B cell (primary cell): ENCODE measurements around the gene ASPA. TPM values are rescaled to one million over a fixed set of nuclear protein-coding genes. Genes with fewer than 3 reads are reported as not detected.

Experiments
- ATAC-seq: fragments of 200-7000 bp; cut with Tn5 transposase; one replicate; pipeline ENCODE4 v1.10.0; 2021; ENCODE audit warnings: low read depth, mild to moderate bottlenecking, moderate number of reproducible peaks, moderate library complexity
- CTCF ChIA-PET: fragments of 350-600 bp; sonication (Branson Sonifier 250); formaldehyde crosslinking; loops from one replicate; lab custom pipeline; 2021; ENCODE audit warnings: antibody characterized with exemption, inconsistent platforms; lab: Charles Lee
- POLR2A ChIA-PET: fragments of 350-600 bp; sonication (Branson Sonifier 250); formaldehyde crosslinking; loops from one replicate; lab custom pipeline; 2021; ENCODE audit warnings: antibody characterized with exemption; lab: Charles Lee
- DNase-seq: peaks from one replicate; pipeline ENCODE4 v3.0.0; 2013
- H2AFZ ChIP-seq: 2 replicates; pipeline ENCODE4 v1.6.1; 2012; ENCODE audit warnings: mild to moderate bottlenecking, low read depth, low read length; ENCODE audit not compliant: insufficient read depth, poor library complexity, severe bottlenecking
- H3K27ac ChIP-seq, 2 donors: 1 replicate in 1 of 2; 2 replicates in 1 of 2; pipeline ENCODE4 v1.5.1; 2012 to 2013; ENCODE audit warnings: low read length in 2 of 2, mild to moderate bottlenecking in 2 of 2, moderate library complexity in 1 of 2
- H3K27me3 ChIP-seq, 4 experiments: fragments of 200-600 bp in 1 of 4; sonication (generic) in 1 of 4; replicated peaks in 1 of 4; 1 replicate in 2 of 4; 2 replicates in 2 of 4; pipeline versions ENCODE4 v1.6.1 to v1.7.0; 2013 to 2016; ENCODE audit warnings: low read length in 3 of 4, mild to moderate bottlenecking in 2 of 4, mixed read lengths in 1 of 4, moderate library complexity in 1 of 4; ENCODE audit not compliant: insufficient read depth in 4 of 4, control insufficient read depth in 3 of 4; ENCODE audit errors: control extremely low read depth in 1 of 4
- H3K36me3 ChIP-seq, 2 experiments: replicated peaks in 1 of 2; 1 replicate in 1 of 2; 2 replicates in 1 of 2; pipeline versions ENCODE4 v1.6.1 to v1.7.1; 2013; ENCODE audit warnings: low read length in 1 of 2; ENCODE audit not compliant: insufficient read depth in 2 of 2, control insufficient read depth in 1 of 2; ENCODE audit errors: control extremely low read depth in 1 of 2, extremely low read depth in 1 of 2
- H3K4me1 ChIP-seq, 2 donors: fragments of 200-600 bp in 1 of 2; sonication (generic) in 1 of 2; 1 replicate in 1 of 2; 2 replicates in 1 of 2; pipeline versions ENCODE4 v1.5.1 to v1.6.1; 2013 to 2017; ENCODE audit warnings: low read length in 2 of 2; ENCODE audit not compliant: control insufficient read depth in 2 of 2, insufficient read depth in 2 of 2
- H3K4me2 ChIP-seq: replicated peaks from 2 replicates; pipeline ENCODE3; 2012; ENCODE audit warnings: mild to moderate bottlenecking, low read depth, low read length; ENCODE audit not compliant: poor library complexity, severe bottlenecking
- H3K4me3 ChIP-seq, 5 experiments: fragments of 200-600 bp in 1 of 5; sonication (generic) in 1 of 5; 1 replicate in 3 of 5; 2 replicates in 2 of 5; pipeline versions ENCODE4 v1.5.1 to v1.7.0; 2011 to 2016; ENCODE audit warnings: low read length in 4 of 5, mild to moderate bottlenecking in 4 of 5, low read depth in 2 of 5, control low read depth in 1 of 5, moderate library complexity in 1 of 5; ENCODE audit not compliant: insufficient read depth in 1 of 5; ENCODE audit errors: control extremely low read depth in 1 of 5, extremely low read depth in 1 of 5
- H3K79me2 ChIP-seq: fragments of 200-600 bp; sonication (generic); one replicate; pipeline ENCODE4 v1.6.0; 2016; ENCODE audit warnings: low read length; ENCODE audit not compliant: control insufficient read depth, insufficient read depth
- H3K9ac ChIP-seq: fragments of 200-600 bp; sonication (generic); 2 replicates; pipeline ENCODE4 v1.6.1; 2017; ENCODE audit warnings: mild to moderate bottlenecking, low read length, moderate library complexity
- H3K9me3 ChIP-seq, 3 donors: one replicate each; pipeline versions ENCODE4 v1.6.1 to v1.7.1; 2013; ENCODE audit warnings: low read length in 2 of 3; ENCODE audit not compliant: control insufficient read depth in 2 of 3, insufficient read depth in 1 of 3; ENCODE audit errors: control extremely low read depth in 1 of 3
- H4K20me1 ChIP-seq: 2 replicates; pipeline ENCODE4 v1.6.0; 2012; ENCODE audit warnings: mild to moderate bottlenecking, low read length; ENCODE audit not compliant: insufficient read depth, control insufficient read depth, poor library complexity, severe bottlenecking
- H3K27ac Mint-ChIP-seq: one replicate; pipeline ENCODE4 v1.8.0; 2021; ENCODE audit warnings: mixed read lengths
- H3K27me3 Mint-ChIP-seq: one replicate; pipeline ENCODE4 v1.8.0; 2021; ENCODE audit warnings: mixed read lengths
- H3K4me1 Mint-ChIP-seq: one replicate; pipeline ENCODE4 v1.8.0; 2021; ENCODE audit warnings: mixed read lengths
- H3K4me3 Mint-ChIP-seq: one replicate; pipeline ENCODE4 v1.8.0; 2021; ENCODE audit warnings: mixed read lengths
- H3K9me3 Mint-ChIP-seq: one replicate; pipeline ENCODE4 v1.8.0; 2022; ENCODE audit warnings: mixed read lengths; ENCODE audit not compliant: insufficient read depth
- EZH2 ChIP-seq: IDR thresholded peaks from 2 replicates; pipeline ENCODE4 v1.6.1; 2012; ENCODE audit warnings: borderline replicate concordance, low read depth, mild to moderate bottlenecking, moderate library complexity, low read length; ENCODE audit not compliant: insufficient read depth, poor library complexity, severe bottlenecking
- WGBS: methylation state at CpG from one replicate; pipeline ENCODE4 v1.1.5; 2013; ENCODE audit warnings: missing lambda C conversion rate; ENCODE audit not compliant: insufficient coverage; 5-methylcytosine and 5-hydroxymethylcytosine counted together
- intact Hi-C: fragments of 100-400 bp; cut with micrococcal nuclease; formaldehyde crosslinking; loops from one replicate; pipeline ENCODE4 v1.10.0; 2022
- polyA plus RNA-seq: library from polyadenylated mRNA; depleted of rRNA; stranded (reverse); fragments of >200 nt; gene quantifications from 2 replicates; pipeline ENCODE4 v1.2.3, GENCODE V29; 2012
- total RNA-seq, 2 donors: library from RNA; stranded (reverse); fragments of 120-200 nt in 1 of 2; gene quantifications; 1 replicate in 1 of 2; 2 replicates in 1 of 2; pipeline versions ENCODE4 v1.2.3 to v1.2.4, GENCODE V29; 2013 to 2022
- TF ChIP-seq, protein P1 (sequence below): fragments of 200-600 bp; IDR thresholded peaks from one replicate; pipeline ENCODE4 v1.8.0; 2022; ENCODE audit warnings: antibody characterized with exemption, mild to moderate bottlenecking

The ASPA gene
- total and polyA plus RNA-seq, 2 donors (not counting 1 experiment from before 2014, with no cell fraction given), result not detected

DNA sequence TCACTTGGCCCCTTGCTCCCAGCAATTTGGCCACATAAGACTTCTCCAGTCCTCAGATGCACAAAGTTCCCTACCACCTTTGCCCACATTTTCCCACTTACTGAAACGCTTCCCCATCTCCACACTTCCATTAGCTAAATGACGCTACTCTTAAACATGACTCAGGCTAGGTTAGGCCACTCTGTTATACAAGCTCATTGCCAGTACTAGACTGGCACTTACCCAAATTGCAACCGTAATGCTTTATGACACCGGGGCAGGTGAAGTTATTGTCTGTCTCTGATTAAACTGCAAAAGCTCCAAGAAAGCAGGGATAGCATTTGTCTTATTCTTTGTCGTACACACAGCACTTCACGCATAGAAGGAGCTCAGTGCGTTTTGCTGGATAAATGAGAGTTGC lies 29.2 kb downstream of the ASPA start:
- TF ChIP-seq, protein P1, sequence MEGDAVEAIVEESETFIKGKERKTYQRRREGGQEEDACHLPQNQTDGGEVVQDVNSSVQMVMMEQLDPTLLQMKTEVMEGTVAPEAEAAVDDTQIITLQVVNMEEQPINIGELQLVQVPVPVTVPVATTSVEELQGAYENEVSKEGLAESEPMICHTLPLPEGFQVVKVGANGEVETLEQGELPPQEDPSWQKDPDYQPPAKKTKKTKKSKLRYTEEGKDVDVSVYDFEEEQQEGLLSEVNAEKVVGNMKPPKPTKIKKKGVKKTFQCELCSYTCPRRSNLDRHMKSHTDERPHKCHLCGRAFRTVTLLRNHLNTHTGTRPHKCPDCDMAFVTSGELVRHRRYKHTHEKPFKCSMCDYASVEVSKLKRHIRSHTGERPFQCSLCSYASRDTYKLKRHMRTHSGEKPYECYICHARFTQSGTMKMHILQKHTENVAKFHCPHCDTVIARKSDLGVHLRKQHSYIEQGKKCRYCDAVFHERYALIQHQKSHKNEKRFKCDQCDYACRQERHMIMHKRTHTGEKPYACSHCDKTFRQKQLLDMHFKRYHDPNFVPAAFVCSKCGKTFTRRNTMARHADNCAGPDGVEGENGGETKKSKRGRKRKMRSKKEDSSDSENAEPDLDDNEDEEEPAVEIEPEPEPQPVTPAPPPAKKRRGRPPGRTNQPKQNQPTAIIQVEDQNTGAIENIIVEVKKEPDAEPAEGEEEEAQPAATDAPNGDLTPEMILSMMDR, result no peak
- H3K79me2 ChIP-seq, result no peaks in the 10 kb centered on the region
- H3K36me3 ChIP-seq, result no peaks in the 10 kb centered on the region
- peaks cover 0 to 5% (median 0%) of the 10 kb centered on the region in 3 donors for H3K9me3 ChIP-seq
- Mint-ChIP-seq H3K27ac (no peak overlapping the region), H3K4me3 (no peak overlapping the region), H3K27me3 (peaks cover 18% of the 10 kb centered on the region), H3K9me3 (peaks cover 5% of the 10 kb centered on the region), H3K4me1 (no peaks in the 10 kb centered on the region)
- POLR2A ChIA-PET, result no interaction called here
- no peaks in the 10 kb centered on the region for H3K4me1 ChIP-seq
- H3K27me3 ChIP-seq, result no peaks in the 10 kb centered on the region
- H2AFZ ChIP-seq, result no peak overlapping the region
- no peak overlapping the region for H3K27ac ChIP-seq
- H3K4me3 ChIP-seq, result no peak overlapping the region
- WGBS, result 94% methylated on average over 7 of the region's 7 CpGs
- ATAC-seq (no peak), DNase-seq (no peak)
- H4K20me1 ChIP-seq, result no peaks in the 10 kb centered on the region
- no peak overlapping the region for H3K9ac ChIP-seq
- no peak overlapping the region for H3K4me2 ChIP-seq
- CTCF ChIA-PET, result no interaction called here
- intact Hi-C loops, result no loop called here

DNA sequence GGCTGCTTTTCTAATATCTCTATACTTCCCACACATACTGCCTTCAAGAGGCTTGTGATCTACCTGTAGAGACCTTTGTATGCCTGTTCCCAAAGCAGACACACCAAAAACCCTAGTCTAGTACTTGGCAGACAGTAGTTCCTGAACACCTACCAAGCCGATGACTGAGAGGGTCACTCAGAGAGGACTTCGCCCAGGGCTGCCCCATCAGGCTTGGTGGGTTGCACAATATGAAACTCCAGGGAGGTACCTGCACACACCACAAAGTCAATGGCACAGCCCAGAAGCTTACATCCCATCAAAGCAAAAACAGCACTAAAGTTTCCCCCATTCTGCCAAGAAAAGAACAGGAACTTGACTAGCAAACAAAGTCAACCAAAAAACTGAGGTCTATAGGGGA lies 30.3 kb downstream of the ASPA start:
- H3K9ac ChIP-seq, result no peak overlapping the region
- H3K4me2 ChIP-seq, result no peak overlapping the region
- no peak overlapping the region for H2AFZ ChIP-seq
- DNase-seq (no peak), ATAC-seq (no peak)
- H3K4me1 Mint-ChIP-seq, result no peaks in the 10 kb centered on the region
- intact Hi-C loops, result no loop called here
- TF ChIP-seq, protein P1, result no peak
- no peak for TF ChIP-seq EZH2
- peaks cover 5% of the 10 kb centered on the region for H3K9me3 Mint-ChIP-seq
- no peaks in the 10 kb centered on the region for H3K9me3 ChIP-seq
- no peak overlapping the region for H3K4me3 Mint-ChIP-seq
- H3K36me3 ChIP-seq, result no peaks in the 10 kb centered on the region
- no peak overlapping the region for H3K27ac ChIP-seq
- no peak overlapping the region for H3K4me3 ChIP-seq
- no peaks in the 10 kb centered on the region for H3K27me3 ChIP-seq
- H3K79me2 ChIP-seq, result no peaks in the 10 kb centered on the region
- CTCF ChIA-PET, result no interaction called here
- no peak overlapping the region for H3K27ac Mint-ChIP-seq
- POLR2A ChIA-PET, result no interaction called here
- no peaks in the 10 kb centered on the region for H4K20me1 ChIP-seq
- peaks cover 15% of the 10 kb centered on the region for H3K27me3 Mint-ChIP-seq
- H3K4me1 ChIP-seq, result no peaks in the 10 kb centered on the region
- WGBS, result 100% methylated on average over 2 of the region's 2 CpGs
